ENCODE data around the gene GLIPR1L2.
"Not testable (repeated sequence)": the region's sequence is repeated elsewhere in the genome, so short reads cannot be mapped to it uniquely, and the experiment has no call there.

GLIPR1L2 gene

GRCh38 chr12:75390899-75391538 lies at the start of gene GLIPR1L2:
Gene GLIPR1L2 (plus strand): TSS chr12:75391089. CDS start chr12:75391117, 28 bp downstream.
- DNase-seq (ENCODE audit: low read depth in 2 of 2) = peak; percentile 70 to 76

DNA sequence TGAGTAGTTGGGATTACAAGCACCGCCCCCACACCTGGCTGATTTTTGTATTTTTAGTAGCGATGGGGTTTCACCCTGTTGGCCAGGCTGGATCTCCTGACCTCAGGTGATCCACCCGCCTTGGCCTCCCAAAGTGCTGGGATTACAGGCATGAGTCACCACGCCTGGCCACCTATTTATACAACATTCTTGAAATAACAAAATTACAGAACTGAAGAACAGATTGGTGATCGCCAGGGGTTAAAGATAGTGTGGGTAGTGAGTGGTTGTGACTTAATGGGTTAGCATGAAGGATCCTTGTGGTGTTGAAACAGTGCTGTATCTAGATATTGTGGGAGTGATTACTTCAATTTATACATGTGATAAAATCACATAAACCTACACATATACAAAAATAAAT lies 49.0 kb upstream of the GLIPR1L2 start:
- DNase-seq (ENCODE audit: low read depth in 2 of 2) = no peak

- DNase-seq (ENCODE audit: low read depth in 2 of 2) = no peak
Measured at GRCh38 chr12:75345531-75345930, 45.4 kb upstream of the GLIPR1L2 start.

DNA sequence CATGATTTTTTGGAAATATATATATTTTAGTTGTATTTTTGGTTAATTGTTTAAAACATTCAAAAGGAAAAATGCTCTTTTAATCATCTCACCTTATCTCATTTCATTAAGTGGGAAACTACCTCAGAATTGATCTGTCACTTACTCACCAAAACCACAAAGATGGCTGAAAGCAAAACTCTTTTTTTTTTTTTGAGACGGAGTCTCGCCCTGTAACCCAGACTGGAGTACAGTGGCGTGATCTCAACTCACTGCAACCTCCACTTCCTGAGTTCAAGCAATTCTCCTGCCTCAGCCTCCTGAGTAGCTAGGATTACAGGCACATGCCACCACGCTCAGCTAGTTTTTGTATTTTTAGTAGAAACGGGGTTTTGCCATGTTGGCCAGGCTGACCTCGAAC lies 44.7 kb upstream of the GLIPR1L2 start:
- DNase-seq (ENCODE audit: low read depth in 2 of 2) = not testable (repeated sequence)

DNA sequence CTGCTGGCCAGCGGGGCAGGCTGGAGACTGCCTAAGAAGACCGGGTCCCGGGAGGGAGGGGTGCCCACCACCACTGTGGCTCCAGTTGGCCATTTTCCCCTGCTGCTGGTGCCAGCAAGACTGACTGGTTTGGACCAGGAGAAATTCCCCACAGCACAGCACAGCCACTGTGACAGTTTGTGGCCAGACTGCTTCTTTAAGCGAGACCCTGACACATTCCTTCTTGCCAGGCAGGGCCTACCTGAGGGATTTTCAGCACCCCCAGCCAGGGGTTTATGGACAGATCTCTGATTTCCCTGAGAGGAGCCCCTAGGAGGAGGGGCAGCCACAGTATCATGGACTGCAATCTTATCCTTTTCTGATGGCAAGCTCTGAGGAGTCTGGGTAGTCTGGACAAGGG lies 40.9 kb upstream of the GLIPR1L2 start:
- no peak for DNase-seq (ENCODE audit: low read depth in 2 of 2)

- no peak for DNase-seq (ENCODE audit: low read depth in 2 of 2)
Measured at GRCh38 chr12:75350413-75350812, 40.5 kb upstream of the GLIPR1L2 start.

- DNase-seq (ENCODE audit: low read depth in 2 of 2) = no peak
Measured at GRCh38 chr12:75354011-75354410, 36.9 kb upstream of the GLIPR1L2 start.

DNA sequence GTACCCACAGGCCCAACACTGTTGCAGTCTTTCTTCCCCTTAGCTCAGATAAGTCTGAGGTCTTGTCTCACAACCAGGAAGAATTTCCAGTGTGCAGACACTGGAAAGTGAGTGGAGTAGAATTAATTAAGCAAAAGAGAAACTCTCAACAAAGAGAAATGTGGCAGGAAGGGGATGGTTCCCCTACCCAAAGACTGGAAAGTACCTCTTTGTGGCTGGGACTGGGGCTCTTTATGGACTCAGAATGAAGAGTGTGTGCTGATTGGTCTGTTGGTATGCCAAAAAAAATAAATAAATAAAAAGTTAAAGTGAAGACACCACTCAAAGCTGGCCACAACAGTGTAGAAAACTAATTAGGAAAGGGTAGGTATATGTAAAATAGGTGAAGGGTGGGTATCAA lies 30.0 kb upstream of the GLIPR1L2 start:
- no peak for DNase-seq (ENCODE audit: low read depth in 2 of 2)

- no peak for DNase-seq (ENCODE audit: low read depth in 2 of 2)
Measured at GRCh38 chr12:75361408-75361807, 29.5 kb upstream of the GLIPR1L2 start.

DNA sequence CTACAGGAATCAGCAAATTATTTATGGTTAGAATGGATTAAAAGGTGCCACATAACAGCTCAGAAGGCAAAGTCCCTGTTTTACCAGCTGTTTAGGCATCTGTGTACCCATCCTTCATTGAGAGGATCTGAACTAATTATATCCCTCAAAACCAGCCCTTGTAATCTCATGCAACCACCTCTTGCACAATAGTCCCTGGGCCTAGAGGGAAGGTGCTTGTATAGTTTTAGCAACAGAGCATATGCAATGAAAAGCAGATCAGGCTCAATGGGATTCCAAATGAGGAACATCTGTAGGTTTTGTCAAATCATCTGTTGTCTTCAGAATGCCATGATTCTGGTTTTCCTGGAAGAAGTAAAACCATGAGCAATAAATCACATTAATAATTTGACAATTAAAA lies 26.0 kb upstream of the GLIPR1L2 start:
- no peak for DNase-seq (ENCODE audit: low read depth in 2 of 2)

DNA sequence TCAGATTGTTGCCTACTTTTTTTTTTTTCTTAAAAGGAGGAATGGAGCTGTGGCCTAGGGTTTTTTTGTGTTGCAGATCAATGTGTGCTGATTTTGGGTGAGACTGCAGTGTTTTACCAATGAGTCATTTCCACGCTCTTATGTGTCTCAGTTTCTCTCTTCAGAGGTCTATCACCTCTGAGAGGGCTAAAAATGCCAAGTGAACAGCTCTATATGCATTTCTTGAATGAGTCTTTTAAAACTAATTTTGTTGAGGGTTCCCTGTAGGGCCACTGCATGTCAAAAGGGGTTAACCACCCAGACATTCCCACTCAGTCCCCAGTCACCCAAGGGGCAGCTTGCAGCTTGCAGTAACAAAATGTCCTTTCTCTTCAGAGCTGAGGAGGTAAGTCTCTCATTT lies 24.3 kb upstream of the GLIPR1L2 start:
- no peak for DNase-seq (ENCODE audit: low read depth in 2 of 2)

DNA sequence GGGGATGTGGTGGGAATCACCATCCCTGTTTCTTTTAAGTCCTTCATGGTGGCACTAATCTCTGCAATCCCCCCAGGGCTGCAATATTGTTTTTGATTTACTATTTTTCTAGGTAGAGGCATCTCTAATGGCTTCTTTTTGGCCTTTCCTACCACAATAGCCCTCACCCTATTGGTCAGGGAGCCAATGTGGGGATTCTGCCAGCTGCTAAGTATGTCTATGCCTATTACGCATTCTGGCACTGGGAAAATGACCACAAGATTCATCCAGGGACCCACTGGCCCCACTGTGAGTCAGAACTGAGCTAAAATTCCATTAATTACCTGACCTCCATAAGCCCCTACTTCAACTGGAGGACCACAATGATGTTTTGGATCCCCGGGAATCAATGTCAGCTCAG lies 15.9 kb upstream of the GLIPR1L2 start:
- no peak for DNase-seq (ENCODE audit: low read depth in 2 of 2)

- DNase-seq (ENCODE audit: low read depth in 2 of 2) = no peak
Measured at GRCh38 chr12:75378354-75378753, 12.5 kb upstream of the GLIPR1L2 start.

DNA sequence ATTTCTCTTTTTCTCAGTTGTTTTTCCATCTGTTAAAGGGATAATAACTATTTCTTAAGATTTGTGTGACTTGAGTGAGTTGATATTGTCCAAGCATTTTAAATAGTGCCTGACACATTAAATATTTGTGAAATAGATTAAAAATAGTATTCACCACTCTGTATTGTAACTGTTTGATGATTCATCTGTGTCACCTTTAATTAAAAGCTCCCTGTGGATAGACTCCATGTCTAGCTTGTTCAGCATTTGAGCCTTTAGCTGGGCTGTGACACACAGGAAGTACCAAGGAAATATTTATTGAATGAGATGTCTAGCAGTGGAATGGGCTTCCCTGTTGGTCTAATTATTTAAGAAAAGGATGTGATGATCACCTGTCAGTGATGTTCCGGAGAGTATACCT lies 1.8 kb upstream of the GLIPR1L2 start:
- DNase-seq (ENCODE audit: low read depth in 2 of 2) = no peak

DNA sequence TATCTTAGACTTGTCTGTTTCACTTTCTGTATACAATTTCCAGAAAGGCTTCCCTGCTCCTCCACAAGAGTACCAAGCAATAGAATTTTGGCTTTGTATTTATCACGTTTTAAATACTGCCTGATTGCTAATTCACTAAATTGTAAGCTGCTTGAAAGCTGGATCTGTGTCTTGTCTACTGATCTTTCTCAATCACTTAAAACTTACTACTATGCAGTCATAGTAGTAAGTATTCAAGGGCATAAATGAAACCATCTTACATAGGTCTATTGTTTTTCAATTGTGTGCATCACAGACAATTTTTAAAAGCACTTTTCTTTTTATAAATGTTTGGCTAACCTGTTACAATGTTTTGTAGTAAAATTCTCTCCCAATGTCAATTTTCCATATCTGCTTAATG lies 1.2 kb upstream of the GLIPR1L2 start:
- no peak for DNase-seq (ENCODE audit: low read depth in 2 of 2)

GRCh38 chr12:75390156-75390898 lies 562 bp upstream of the GLIPR1L2 start:
- DNase-seq (ENCODE audit: low read depth in 2 of 2) = no peak

- no peak for DNase-seq (ENCODE audit: low read depth in 2 of 2)
Measured at GRCh38 chr12:75404231-75404630, 13.3 kb downstream of the GLIPR1L2 start.

DNA sequence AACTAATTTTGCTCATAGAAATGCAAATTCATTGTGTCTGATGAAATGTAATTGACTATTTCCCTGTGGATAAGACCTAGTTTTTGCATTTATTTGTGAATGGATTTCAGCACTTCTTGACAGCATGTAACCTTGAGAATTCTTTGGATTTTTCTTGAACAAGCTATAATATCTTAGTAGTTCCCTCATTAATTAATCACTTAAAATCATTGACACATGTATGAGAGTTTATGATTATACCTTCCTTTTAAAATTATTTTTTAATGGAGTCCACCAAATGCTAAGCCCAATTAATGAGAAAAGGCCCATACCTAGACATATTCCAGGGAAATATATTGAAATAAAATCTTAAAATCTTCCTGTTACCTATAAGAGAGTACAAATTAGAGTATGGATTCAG lies 16.8 kb downstream of the GLIPR1L2 start:
- DNase-seq (ENCODE audit: low read depth in 2 of 2) = no peak

DNA sequence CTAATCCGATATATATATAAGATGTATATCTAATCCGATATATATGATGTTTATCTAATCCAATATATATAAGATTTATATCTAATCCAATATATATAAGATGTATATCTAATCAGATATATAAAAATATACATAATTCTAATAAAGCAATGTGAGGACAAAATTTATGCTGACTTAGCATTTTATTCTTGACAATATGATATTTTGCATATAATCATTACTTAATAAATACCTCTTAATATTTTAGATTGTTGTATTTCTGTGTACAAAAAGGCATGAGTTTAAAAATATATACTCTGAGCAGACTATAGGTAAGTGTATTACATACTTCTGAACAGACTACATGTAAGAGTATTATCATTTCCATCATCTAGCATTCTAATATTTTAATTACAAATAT lies 18.9 kb downstream of the GLIPR1L2 start:
- DNase-seq (ENCODE audit: low read depth in 2 of 2) = no peak

DNA sequence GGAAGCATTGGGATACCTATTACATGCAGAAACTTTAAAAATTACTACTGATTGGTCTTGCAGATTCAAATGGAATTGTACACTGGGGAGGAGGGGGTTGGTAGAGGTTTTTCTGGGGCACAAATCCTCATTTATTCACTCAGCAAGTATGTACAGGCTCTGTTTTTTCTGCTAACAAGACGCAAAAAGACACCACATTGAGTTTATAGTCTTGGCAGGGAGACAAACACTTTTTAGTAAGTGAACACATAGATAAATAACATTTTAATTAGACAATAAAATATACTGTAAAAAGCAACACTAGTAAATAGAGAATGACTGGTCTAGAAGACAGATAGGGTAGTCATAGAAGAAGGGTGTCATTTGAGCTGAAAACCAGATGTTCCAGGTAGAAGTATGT lies 23.8 kb downstream of the GLIPR1L2 start:
- DNase-seq (ENCODE audit: low read depth in 2 of 2) = no peak

GRCh38 chr12:75419841-75420240 lies 29.0 kb downstream of the GLIPR1L2 start:
- DNase-seq (ENCODE audit: low read depth in 2 of 2) = no peak

GRCh38 chr12:75427491-75427890 lies 36.6 kb downstream of the GLIPR1L2 start:
- no peak for DNase-seq (ENCODE audit: low read depth in 2 of 2)

- DNase-seq (ENCODE audit: low read depth in 2 of 2) = no peak
Measured at GRCh38 chr12:75428767-75429166, 37.9 kb downstream of the GLIPR1L2 start.

DNA sequence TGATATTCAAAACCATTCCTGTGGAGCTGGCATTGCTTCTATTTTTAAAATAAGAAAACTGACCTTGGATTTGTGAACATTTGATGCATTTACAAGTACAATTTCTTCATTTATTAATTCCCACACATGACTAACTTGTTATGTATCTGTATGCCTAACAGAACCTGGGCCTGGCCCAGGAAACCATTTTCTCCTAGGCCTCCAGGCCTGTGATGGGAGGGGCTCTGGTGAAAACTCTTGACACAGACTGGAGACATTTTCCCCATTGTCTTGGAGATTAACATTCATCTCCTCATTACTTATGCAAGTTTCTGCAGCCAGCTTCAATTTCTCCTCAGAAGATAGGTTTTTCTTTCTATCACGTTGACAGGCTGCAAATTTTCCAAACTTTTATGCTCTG lies 42.0 kb downstream of the GLIPR1L2 start:
- DNase-seq (ENCODE audit: low read depth in 2 of 2) = no peak

Data from stimulated activated CD8-positive, alpha-beta memory T cell treated with anti-CD3 and anti-CD28 coated beads, Interleukin-2, amount 100 ng/mL, for 1 hour (primary cell).